NK-92 (cell line): ENCODE measurements around the gene PPP1R13B.

Experiments
- DNase-seq: peaks from one replicate; lab custom pipeline; 2025; ENCODE audit not compliant: unreplicated experiment; lab: John Stamatoyannopoulos, UW

The PPP1R13B gene

GRCh38 chr14:103688906-103689902 lies 158.2 kb downstream of the PPP1R13B start:
- DNase-seq: no peak

- no peak for DNase-seq
Observed at GRCh38 chr14:103688441-103688840, 158.9 kb downstream of the PPP1R13B start.

GRCh38 chr14:103687712-103688111 lies 159.7 kb downstream of the PPP1R13B start:
- DNase-seq: no peak

- DNase-seq: no peak
Observed at GRCh38 chr14:103686831-103687485, 160.4 kb downstream of the PPP1R13B start.

GRCh38 chr14:103685276-103686211 lies 161.8 kb downstream of the PPP1R13B start:
- no peak for DNase-seq

- no peak for DNase-seq
Observed at GRCh38 chr14:103684871-103685270, 162.5 kb downstream of the PPP1R13B start.

GRCh38 chr14:103684471-103684870 lies 162.9 kb downstream of the PPP1R13B start:
- DNase-seq: no peak
